Head of caudate nucleus (tissue), 42 donors: Measurements from ENCODE around the gene SPIRE1.
"Not testable (repeated sequence)": the region's sequence is repeated elsewhere in the genome, so short reads cannot be mapped to it uniquely, and the experiment has no call there.

ENCODE experiments used
- DNase-seq, 42 donors: peaks; one replicate each; pipeline versions ENCODE4 v3.0.0 to v3.0.0-alpha.2; 2020 to 2021; ENCODE audit warnings: mixed read lengths in 7 of 42
- intact Hi-C: fragments of 100-400 bp; cut with DNase I; formaldehyde crosslinking; loops from one replicate; pipeline ENCODE4 v1.15.0; 2022

Gene SPIRE1

DNA sequence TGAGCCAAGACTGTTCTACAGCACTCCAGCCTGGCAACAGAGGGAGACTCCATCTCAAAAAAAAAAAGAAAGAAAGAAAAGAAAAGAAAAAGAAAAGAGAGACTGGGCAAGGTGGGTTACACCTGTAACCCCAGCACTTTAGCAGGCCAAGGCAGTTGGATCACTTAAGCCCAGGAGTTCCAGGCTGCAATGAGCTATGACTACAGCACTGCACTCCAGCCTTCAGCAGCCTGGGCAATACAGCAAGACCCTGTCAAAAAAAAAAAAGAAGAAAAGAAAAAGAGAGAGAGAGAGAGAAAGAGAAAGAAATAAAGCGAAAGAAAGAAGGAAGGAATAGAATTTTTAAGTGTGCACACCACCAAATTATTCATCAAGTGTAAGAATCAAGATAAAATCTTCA is 2.9 kb downstream of the SPIRE1 start:
- DNase-seq, result no peak
- intact Hi-C loops, result loop anchor here (5.0 kb wide), 3 partner anchors 47 to 248 kb away; partner anchors contain the start of genes CEP76, PRELID3A and PSMG2

DNA sequence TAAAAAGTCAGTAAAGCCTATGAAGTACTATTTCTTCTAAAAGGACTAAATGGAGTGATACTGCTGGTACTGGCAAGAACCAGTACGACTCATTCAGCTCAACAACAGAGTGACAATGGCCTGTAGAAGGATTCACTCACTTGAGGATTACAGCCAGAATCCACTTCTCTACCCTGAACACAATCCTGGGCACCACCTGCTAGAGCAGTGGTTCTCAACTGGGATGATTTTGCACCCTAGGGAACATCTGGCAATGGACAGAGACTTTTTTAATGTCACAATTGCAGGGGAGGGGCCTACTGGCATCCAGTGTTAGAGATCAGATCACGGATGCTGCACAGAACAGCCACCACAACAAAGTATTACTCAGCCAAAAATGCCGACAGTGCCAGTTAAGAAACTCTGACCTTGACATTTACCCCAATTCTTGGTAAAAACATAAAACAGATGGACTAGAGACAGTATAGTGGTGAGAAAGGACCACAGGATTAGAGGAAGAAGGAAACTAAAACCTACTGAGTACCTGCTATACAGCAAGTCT is 5.0 kb downstream of the SPIRE1 start:
- intact Hi-C loops, result no loop called here
- DNase-seq, result no peak

DNA sequence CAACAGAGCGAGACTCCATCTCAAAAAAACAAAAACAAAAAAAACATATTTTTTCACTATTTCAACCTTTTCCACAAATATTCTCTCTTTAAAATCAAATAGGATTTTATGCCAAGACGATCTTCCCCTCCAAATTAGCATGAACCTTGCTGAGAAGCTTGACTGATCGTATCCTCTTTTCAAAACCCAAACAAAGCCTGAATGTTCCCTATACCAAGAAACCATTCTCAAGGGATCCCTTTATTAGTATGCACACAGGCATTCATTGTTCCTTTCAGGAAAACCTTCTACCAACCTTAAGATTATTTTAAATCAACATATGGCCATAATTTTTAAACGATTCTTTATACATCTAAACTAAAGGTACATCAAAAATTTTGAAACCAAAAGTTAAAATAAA is 6.3 kb downstream of the SPIRE1 start:
- intact Hi-C loops, result no loop called here

DNA sequence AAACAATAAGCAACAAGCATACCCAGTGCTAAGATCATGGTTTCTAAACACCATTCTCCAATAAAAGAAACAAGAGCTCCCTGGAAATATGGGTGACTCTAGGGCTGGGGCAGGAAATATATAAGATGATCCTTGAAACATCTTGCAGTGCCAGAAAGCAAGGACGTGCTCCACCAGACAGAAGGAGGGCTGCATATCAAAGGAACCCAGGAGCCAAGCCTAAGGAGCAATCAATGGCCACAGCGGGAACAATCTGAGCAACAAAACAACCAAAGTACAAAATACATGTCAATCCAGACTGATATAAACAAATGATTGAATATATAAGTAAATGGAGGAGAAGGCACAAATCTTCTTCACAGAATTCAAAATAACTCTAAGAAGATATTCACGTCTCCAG is 10.1 kb downstream of the SPIRE1 start:
- intact Hi-C loops, result loop anchor here (10.0 kb wide), 1 partner anchor 93 kb away; no protein-coding TSS in a partner anchor
- no peak for DNase-seq

More for the DNA sequence above, 6.3 kb downstream of the SPIRE1 start:
- DNase-seq, result no peak

DNA sequence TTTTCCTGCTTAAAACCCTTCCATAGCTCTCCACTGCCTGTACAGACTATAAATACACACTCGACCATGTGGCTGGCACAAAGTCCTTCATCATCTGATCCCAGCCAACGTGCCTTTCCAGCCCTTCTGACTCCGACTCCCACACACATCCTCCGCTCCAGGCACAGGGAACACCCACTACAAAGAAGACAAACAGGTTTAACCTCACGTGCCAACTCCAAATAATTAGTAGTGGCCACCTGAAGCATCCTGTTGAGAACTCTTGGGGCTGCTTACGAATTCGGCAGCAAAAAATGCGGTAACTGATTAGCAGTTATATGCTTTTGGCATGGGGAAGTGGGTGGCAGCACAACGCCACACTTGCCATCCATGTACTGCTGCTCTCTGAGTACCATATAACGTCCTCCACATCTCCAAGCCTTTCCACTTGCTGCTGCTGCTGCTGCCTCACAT is 12.1 kb downstream of the SPIRE1 start:
- peak in 21 of 42 donors; percentile 23 to 82 (median 36) for DNase-seq
- intact Hi-C loops, result loop anchor here (10.0 kb wide), 1 partner anchor 91 kb away; no protein-coding TSS in a partner anchor

DNA sequence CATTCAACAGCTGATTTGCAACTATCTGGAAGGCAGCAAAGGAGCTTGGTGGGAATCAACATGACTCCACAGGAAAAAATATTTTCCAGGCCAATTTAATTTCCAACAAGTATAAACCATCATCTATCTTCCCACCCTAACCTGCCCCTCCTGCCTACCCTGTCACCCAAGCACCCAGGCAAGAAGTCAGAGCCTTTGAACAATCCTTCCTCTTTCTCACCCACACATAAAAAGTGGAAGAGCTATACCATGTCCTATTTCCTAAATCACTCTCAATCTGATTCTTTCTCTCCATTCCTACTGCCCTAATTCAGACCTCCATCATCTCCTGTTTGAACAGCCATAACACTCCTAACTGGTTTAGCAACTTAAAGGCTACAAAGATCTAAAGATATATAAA is 12.7 kb downstream of the SPIRE1 start:
- DNase-seq, result no peak
- intact Hi-C loops, result loop anchor here (10.0 kb wide), 1 partner anchor 90 kb away; no protein-coding TSS in a partner anchor

DNA sequence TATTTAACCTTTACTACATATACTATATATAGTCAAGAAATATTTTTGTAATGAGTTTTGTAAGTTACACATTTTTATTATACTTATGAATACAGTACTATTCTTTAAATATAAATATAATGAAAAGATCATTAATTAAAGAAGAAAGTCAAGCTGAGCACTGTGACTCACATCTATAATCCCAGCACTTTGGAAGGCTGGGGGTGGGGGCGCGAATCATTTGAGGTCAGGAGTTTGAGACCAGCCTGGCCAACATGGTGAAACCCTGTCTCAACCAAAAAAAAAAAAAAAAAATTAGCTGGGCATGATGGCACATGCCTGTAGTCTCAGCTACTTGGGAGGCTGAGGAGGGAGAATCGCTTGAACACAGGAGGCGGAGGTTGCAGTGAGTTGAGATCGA is 14.2 kb downstream of the SPIRE1 start:
- intact Hi-C loops, result loop anchor here (10.0 kb wide), 1 partner anchor 89 kb away; no protein-coding TSS in a partner anchor

DNA sequence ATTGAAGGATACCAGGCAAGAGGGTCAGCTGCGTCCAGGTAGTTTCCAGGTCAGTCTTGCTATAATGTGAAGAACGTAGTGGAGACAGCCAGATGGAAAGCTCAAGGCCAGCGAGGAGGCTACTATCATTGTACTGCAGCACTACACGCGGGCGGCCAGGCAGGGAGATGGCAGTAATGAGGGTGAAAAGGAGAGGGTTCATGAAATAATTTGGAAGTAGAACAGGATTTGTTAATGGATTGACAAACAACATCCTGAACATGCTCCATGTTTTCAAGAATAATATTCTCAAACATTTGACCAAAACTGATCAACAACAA is 17.1 kb downstream of the SPIRE1 start:
- no peak for DNase-seq
- intact Hi-C loops, result loop anchor here (10.0 kb wide), 1 partner anchor 86 kb away; no protein-coding TSS in a partner anchor

More for the DNA sequence above, 14.2 kb downstream of the SPIRE1 start:
- not testable (repeated sequence) for DNase-seq

DNA sequence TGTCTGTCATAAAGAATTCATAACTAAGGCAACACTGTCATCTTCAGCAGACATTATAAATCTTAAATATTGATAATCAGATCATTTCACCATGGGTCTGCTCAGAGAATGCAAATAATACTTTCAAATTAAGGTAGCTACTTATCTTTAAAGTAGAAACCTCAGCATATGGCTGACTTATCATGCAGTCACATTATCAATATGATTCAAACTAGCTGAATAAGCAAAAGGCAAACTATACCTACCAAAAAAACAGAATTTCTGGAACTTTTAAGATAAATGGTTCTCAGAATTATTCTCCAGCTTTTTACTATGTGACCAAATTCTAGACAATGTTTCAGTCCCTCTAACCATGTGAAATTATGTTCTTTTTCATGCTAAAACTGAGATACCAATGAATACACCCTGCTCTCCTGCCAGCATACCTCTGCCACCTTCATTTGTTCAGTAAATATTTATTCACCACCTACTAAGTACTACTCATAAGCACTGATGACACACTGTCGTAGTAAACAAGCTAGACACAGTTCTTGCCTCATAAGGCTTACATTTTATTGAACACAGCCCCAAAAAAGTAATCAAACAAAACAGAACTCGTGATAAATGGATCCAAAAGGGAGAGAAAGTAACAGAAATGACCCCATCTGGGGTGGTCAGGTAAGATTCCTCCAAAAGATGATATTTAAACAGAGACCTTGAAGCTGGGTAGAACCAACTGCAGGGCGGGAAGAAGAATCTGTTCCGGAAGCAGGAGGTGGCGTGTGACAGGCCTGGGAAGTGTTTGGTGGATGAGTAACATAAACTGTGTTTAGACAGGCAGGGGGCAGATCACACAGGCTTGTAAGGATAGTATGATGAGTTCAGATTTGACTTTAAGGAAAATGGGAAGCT is 17.7 kb downstream of the SPIRE1 start:
- intact Hi-C loops, result loop anchor here (10.0 kb wide), 1 partner anchor 85 kb away; no protein-coding TSS in a partner anchor
- DNase-seq, result no peak

DNA sequence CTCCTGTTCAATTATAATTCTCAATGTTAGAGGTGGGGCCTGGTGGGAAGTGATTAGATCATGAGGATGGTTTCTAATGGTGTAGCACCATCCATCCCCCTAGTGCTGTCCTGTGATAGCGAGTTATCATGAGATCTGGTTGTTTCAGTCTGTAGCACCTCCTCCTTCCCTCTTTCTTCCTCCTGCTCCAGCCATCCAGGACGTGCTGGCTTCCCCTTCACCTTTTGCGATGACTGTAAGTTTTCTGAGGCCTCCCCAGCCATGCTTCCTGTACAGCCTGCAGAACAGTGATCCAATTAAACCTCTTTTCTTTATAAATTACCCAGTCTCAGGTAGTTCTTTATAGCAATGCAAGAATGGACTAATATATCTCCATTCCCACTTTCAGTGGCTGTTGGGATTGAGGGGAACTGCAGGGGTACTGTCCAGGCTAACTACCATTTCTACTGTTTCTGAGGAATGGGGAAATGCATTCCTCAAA is 19.2 kb downstream of the SPIRE1 start:
- DNase-seq, result no peak
- intact Hi-C loops, result no loop called here

DNA sequence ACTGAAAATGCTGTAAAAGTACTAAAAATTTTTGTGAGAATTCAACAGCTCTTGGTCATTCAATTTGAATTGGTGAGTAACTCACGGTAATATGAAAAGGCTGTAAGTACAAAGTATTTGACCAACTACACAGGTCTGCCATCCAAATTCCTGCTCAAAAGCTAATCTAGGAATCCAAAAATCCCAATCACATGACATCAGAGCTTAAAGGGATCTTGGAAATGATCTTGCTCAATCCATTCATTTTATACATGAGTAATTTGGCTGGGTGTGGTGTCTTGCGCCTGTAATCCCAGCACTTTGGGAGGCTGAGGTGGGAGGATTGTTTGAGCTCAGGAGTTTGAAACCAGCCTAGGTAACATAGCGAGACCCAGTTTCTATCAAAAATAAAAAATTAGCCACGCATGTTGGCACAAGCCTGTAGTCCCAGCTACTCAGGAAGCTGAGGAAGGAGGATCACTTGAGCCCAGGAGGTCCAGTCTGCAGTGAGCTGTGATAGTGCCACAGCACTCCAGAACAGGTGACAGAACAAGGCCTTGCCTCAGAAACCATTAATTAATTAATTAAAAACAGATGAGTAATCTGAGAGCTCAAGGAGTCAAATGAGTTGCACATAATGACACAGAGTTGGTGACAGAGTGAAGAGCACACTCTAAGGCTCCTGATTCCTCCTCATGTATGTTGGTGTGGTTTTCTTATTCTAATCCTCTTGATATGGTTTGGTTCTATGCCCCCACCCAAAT is 19.8 kb downstream of the SPIRE1 start:
- no peak for DNase-seq
- intact Hi-C loops, result no loop called here

DNA sequence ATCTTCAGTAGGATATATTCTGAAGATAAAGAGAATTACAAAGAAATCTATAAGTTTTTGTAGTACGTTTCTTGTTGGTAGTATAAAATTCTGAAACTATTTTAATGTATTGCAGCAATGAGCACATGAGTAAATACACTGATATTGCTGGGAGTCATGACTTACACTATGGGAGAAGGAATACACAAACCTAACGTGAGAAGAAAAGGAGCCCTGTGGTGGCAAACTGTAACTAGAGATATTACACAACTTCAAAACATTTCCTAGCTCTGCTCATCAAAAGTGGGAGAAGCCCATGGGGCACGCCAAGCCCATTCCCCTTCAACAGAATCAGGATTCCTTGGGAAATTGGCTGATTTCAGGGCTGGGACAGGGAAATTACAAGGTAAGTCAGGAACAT is 20.5 kb downstream of the SPIRE1 start:
- intact Hi-C loops, result no loop called here
- no peak for DNase-seq

DNA sequence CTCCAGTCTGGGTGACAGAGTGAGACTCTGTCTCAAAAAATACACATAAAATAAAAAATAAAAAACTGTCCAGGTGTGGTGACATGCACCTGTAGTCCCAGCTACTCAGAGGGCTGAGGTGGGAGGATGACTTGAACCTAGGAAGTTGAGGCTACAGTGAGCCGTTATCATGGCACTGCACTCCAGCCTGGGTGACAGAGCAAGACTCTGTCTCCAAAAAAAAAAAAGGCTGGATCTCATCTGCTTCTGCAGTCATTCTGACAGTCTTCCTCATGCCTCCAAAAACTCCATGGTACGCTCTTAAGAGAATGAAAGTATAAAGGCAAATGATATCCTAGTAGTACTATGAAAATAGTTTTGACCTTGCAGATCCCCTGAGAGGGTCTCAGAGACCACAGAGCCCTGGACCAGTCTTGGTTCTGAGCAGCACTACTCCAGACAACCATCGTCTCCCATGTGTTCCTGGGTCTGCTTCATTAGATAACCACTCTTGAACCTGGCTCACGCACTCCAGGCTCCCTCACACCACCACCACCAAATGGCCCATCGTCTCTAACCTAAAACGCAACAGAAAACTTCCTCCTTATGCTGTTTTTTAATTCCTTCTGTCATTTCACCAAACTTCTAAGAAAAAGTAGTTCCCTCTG is 26.0 kb downstream of the SPIRE1 start:
- intact Hi-C loops, result no loop called here
- DNase-seq, result no peak

DNA sequence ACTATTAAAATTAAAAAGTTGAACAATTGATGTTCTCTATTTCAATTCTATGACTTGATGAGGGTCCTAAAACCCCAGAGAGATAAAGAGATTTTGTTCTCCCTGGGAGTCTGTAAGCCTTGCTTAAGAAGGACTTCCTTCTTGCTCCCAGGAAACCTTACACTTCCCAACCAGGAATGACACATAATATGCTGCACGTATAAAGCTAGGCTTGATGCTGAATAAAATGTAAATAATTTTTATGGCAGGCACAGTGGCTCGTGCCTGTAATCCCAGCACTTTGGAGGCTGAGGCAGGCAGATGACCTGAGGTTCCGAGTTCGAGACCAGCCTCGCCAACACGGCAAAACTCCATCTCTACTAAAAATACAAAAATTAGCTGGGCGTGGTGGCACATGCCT is 27.8 kb downstream of the SPIRE1 start:
- no peak for DNase-seq

DNA sequence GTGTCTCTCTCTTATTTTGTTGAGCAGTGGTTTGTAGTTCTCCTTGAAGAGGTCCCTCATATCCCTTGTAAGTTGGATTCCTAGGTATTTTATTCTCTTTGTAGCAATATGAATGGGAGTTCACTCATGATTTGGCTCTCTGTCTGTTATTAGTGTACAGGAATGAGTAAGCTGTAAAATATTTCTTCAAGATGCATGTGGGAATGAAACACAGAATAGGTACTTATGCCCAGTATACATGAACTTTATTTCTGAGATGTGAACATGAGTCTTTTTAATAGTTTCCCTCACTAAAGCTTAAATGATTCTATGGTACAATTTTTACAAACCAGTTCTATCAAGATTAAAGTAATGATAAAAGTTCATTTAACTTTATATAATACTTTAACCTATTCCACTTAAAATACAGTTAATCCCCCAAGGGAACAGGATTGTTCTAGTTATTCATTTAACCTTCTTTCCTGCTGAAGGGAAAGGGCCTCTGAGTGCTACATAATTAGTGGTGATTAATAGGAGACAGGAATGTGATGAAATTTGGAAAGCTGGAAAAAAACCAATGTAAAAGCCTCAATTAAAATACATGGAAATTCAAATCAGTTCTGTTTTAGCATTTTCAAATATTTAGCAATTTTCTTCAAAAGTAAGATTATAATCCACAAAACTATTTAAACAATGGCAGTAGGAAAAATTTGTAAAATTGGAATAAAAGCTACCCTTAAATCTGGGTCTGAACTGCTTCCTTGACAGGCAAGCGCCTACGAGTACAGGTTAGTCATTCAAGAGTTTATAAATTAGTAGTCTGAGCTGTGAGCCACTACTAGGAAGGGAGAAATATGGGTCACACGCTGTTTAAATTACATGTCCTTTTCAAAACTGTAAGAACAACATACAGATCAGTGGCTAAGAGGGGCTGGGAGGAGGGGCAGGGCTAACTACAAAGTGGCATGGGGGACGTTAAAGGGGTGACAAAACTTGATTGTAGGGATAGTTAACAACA is 28.9 kb downstream of the SPIRE1 start:
- DNase-seq, result peak in 5 of 42 donors; percentile 3 to 56 (median 29)
- intact Hi-C loops, result no loop called here

More for the DNA sequence above, 27.8 kb downstream of the SPIRE1 start:
- intact Hi-C loops, result no loop called here

DNA sequence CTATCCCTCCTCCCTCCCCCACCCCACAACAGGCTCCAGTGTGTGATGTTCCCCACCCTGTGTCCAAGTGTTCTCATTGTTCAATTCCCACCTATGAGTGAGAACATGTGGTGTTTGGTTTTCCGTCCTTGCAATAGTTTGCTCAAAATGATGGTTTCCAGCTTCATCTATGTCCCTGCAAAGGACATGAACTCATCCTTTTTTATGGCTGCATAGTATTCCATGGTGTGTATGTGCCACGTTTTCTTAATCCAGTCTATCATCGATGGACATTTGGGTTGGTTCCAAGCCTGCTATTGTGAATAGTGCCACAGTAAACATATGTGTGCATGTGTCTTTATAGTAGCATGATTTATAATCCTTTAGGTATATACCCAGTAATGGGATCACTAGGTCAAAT is 30.7 kb downstream of the SPIRE1 start:
- DNase-seq, intact Hi-C loops: not testable (repeated sequence)

DNA sequence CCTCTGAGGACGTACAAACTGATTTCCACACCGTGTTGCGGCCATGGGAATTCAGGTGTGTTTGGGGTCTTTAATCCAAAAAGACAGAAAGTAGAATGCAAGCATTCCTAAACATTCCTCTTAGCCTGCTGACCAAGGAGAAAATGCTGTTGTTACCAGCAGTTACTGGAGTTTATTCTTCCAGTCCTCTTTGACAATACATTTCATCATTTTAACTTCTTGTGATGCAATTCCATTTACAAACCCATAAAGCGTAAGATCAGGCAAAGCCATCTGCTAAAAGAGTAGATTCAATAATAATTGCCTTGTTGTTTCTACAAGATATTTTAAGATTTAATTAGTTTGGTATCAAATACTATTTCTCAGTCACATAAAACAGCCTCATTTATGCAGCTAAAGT is 32.7 kb downstream of the SPIRE1 start:
- no peak for DNase-seq

More for the DNA sequence above, 32.7 kb downstream of the SPIRE1 start:
- intact Hi-C loops, result no loop called here
